HL-60/S4 treated with phorbol 12-myristate 13-acetate at 8.2 ng/mL for 4 days and 3 days (cell line): Measurements from ENCODE around the gene DYNLT5.
"Not testable (repeated sequence)": the region's sequence is repeated elsewhere in the genome, so short reads cannot be mapped to it uniquely, and the experiment has no call there.

Source experiments
- in situ Hi-C: fragments of 300-500 bp; cut with MboI; formaldehyde crosslinking; loops from 2 replicates; pipeline ENCODE4 v1.15.0; 2022; ENCODE audit warnings: low sequenced_read_pairs

Gene DYNLT5

DNA sequence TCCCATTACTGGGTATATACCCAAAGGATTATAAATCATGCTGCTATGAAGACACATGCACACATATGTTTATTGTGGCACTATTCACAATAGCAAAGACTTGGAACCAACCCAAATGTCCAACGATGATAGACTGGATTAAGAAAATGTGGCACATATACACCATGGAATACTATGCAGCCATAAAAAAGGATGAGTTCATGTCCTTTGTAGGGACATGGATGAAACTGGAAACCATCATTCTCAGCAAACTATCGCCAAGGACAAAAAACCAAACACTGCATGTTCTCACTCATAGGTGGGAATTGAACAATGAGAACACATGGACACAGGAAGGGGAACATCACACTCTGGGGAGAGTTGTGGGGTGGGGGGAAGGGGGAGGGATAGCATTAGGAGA lies 33.5 kb downstream of the DYNLT5 start:
- in situ Hi-C loops, result not testable (repeated sequence)

- in situ Hi-C loops, result no loop called here
These were observed 35.4 kb downstream of the DYNLT5 start for GRCh38 chr1:66787641-66788040.

DNA sequence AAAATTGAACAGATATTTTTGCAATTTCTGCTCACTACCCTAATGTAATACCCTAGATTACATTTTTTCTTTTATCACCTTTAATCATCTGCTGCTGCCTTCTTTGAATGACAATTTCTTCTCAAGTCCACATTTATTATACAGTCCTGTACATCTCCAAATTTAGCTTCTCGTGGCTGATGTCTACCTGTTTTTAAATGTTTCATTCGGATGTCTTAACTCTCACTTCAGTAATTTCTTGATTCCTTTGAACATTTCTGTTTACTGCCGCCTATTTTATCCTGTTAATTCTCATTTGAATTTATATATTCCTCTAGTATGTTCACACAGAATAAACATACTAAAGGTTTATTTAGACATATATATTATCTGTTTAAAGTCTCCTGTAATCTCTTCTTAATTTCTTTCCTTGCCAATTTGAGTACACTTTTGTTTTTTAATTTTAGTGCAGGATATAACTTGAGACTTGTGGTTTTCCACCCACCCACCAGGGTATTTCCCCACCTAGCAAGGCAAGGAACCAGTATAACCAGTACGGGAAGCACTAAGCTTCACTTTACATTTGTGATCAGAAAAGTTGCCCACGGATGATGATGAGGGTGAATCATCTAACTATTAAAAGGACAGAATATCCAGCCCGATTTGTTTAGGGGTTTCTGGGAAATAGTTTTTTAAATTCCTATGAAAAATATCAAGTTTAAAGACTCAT lies 36.1 kb downstream of the DYNLT5 start:
- in situ Hi-C loops, result no loop called here

GRCh38 chr1:66791621-66792610 lies 39.7 kb downstream of the DYNLT5 start:
- in situ Hi-C loops, result no loop called here

DNA sequence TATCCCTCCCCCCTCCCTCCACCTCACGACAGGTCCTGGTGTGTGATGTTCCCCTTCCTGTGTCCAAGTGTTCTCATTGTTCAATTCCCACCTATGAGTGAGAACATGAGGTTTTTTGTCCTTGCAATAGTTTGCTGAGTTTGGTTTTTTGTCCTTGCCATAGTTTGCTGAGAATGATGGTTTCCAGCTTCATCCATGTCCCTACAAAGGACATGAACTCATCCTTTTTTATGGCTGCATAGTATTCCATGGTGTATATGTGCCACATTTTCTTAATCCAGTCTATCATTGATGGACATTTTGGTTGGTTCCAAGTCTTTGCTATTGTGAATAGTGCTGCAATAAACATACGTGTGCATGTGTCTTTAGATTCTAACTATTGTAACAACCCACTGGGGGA lies 43.6 kb downstream of the DYNLT5 start:
- in situ Hi-C loops, result not testable (repeated sequence)

GRCh38 chr1:66809245-66809644 lies 57.0 kb downstream of the DYNLT5 start:
- in situ Hi-C loops, result no loop called here

GRCh38 chr1:66809736-66810326 lies 57.6 kb downstream of the DYNLT5 start:
- in situ Hi-C loops, result no loop called here

DNA sequence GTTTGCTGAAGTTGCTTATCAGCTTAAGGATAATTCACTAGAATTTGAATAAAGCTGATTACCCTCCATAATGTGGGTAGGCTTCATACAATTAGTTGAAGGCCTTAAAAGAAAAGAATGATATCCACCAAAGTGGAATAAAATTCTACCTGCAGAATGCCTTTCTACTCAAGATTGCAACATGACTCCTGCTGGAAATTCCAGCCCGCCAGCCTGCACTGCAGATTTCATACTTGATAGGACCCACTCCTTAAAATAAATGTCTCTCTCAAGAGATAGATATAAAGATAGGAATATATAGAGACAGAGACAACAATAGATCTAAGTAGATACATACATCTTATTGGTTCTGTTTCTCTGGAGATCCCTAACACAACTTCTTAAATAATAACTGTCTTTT lies 72.5 kb downstream of the DYNLT5 start:
- in situ Hi-C loops, result no loop called here
